K562 (cell line): ENCODE results near the gene BRAP. TPM values are rescaled to one million over a fixed set of nuclear protein-coding genes. Genes with fewer than 3 reads are reported as not detected.
A peak's percentile ranks its signal among the peaks of the same experiment; 100 is the strongest.

Experiments
- EHMT2 ChIP-seq: fragments of 450-650 bp; IDR thresholded peaks from 2 replicates; pipeline ENCODE4 v1.6.1; 2018; ENCODE audit warnings: antibody characterized with exemption
- EP400 ChIP-seq: fragments of 450-650 bp; IDR thresholded peaks from 2 replicates; pipeline ENCODE4 v1.6.1; 2017; ENCODE audit warnings: antibody characterized with exemption, mild to moderate bottlenecking, moderate library complexity
- GATA2 ChIP-seq: sonication (generic); formaldehyde crosslinking; IDR thresholded peaks from 2 replicates; pipeline ENCODE4 v1.4.0; 2020; ENCODE audit warnings: mild to moderate bottlenecking, missing genetic modification reagents
- IFI16 ChIP-seq: fragments of 250-450 bp; sonication (Bioruptor Pico); IDR thresholded peaks from 2 replicates; pipeline ENCODE4 v2.1.2; 2022; ENCODE audit warnings: mild to moderate bottlenecking, inconsistent platforms
- KLF10 ChIP-seq: fragments of 250-450 bp; sonication (Bioruptor Pico); IDR thresholded peaks from 2 replicates; pipeline ENCODE4 v1.6.1; 2021; ENCODE audit warnings: matching md5 sums
- MTA3 ChIP-seq: fragments of 450-650 bp; formaldehyde crosslinking; IDR thresholded peaks from 2 replicates; pipeline ENCODE4 v1.6.1; 2017; ENCODE audit warnings: mild to moderate bottlenecking, borderline replicate concordance
- NCOR1 ChIP-seq: fragments of 450-650 bp; IDR thresholded peaks from 2 replicates; pipeline ENCODE4 v1.6.1; 2016; ENCODE audit warnings: mild to moderate bottlenecking, moderate library complexity
- PHB ChIP-seq: fragments of 250-450 bp; sonication (Bioruptor Pico); IDR thresholded peaks from 2 replicates; pipeline ENCODE4 v1.5.0; 2021
- SMAD2 ChIP-seq: fragments of 150-350 bp; IDR thresholded peaks from 2 replicates; pipeline ENCODE4 v1.6.1; 2014; ENCODE audit warnings: low read depth, mild to moderate bottlenecking, low read length
- TAF15 ChIP-seq: fragments of 200-400 bp; formaldehyde crosslinking; IDR thresholded peaks from 2 replicates; pipeline ENCODE4 v1.6.1; 2017; ENCODE audit warnings: mild to moderate bottlenecking, low read depth, low read length, moderate library complexity
- TFAM ChIP-seq: fragments of 250-450 bp; sonication (Bioruptor Pico); conservative IDR thresholded peaks from 2 replicates; pipeline ENCODE4 v1.5.0; 2021; ENCODE audit warnings: mild to moderate bottlenecking, moderate library complexity
- TRIM28 ChIP-seq: fragments of 450-650 bp; IDR thresholded peaks from 2 replicates; pipeline ENCODE4 v1.6.1; 2017
- ZEB2 ChIP-seq: fragments of 450-650 bp; IDR thresholded peaks from 2 replicates; pipeline ENCODE4 v1.6.1; 2016
- ZNF77 ChIP-seq: fragments of 250-450 bp; sonication (Bioruptor Pico); IDR thresholded peaks from 2 replicates; pipeline ENCODE4 v1.5.0; 2020
- ZSCAN29 ChIP-seq: fragments of 450-650 bp; IDR thresholded peaks from 2 replicates; pipeline ENCODE4 v1.6.1; 2017
- polyA plus RNA-seq, 8 experiments: library from polyadenylated mRNA; depleted of rRNA in 4 of 8; stranded (reverse) in 5 of 8; unstranded in 3 of 8; fragments of >200 nt; fragmentation: Nextera tagmentation in 2 of 8; fragmentation: Illumina TruSeq in 1 of 8; extraction: Ambion mirVana in 2 of 8; extraction: Trizol in 1 of 8; gene quantifications; 2 replicates each; pipeline versions ENCODE4 v1.2.1 to v1.2.3, GENCODE V29; 2011 to 2014; ENCODE audit warnings: inconsistent platforms in 1 of 8, missing spikeins in 1 of 8
- total RNA-seq, 7 experiments: library from RNA; depleted of rRNA in 6 of 7; stranded (reverse); fragments of >200 nt in 6 of 7; fragmentation: Illumina TruSeq in 2 of 7; extraction: Trizol in 2 of 7; gene quantifications; 2 replicates each; pipeline versions ENCODE4 v1.2.1 to v1.2.3, GENCODE V29; 2011 to 2021; ENCODE audit warnings: low replicate concordance in 1 of 7
- TF ChIP-seq, protein P1 (sequence below), 2 experiments: fragments of 200-800 bp in 1 of 2; sonication (Bioruptor generic) in 1 of 2; sonication (generic) in 1 of 2; formaldehyde crosslinking in 1 of 2; IDR thresholded peaks in 1 of 2; conservative IDR thresholded peaks in 1 of 2; 2 replicates each; pipeline versions ENCODE4 v1.5.0 to v1.6.1; 2016 to 2020; ENCODE audit warnings: missing compliant biosample characterization in 1 of 2, missing genetic modification characterization in 1 of 2, missing genetic modification reagents in 1 of 2
- TF ChIP-seq, protein P2 (sequence below): fragments of 250-450 bp; sonication (Bioruptor Pico); IDR thresholded peaks from 2 replicates; pipeline ENCODE4 v1.8.0; 2022; ENCODE audit warnings: moderate library complexity, mild to moderate bottlenecking, inconsistent platforms
- TF ChIP-seq, protein P3 (sequence below): fragments of 450-650 bp; IDR thresholded peaks from 2 replicates; pipeline ENCODE4 v1.6.1; 2016; ENCODE audit warnings: mild to moderate bottlenecking, moderate library complexity

The BRAP gene
- total and polyA plus RNA-seq, 9 of the 15 experiments (the other 6 are each of a cell fraction or from before 2014, with no cell fraction given) = 2.2 to 32.6 (median 27.5) TPM

DNA sequence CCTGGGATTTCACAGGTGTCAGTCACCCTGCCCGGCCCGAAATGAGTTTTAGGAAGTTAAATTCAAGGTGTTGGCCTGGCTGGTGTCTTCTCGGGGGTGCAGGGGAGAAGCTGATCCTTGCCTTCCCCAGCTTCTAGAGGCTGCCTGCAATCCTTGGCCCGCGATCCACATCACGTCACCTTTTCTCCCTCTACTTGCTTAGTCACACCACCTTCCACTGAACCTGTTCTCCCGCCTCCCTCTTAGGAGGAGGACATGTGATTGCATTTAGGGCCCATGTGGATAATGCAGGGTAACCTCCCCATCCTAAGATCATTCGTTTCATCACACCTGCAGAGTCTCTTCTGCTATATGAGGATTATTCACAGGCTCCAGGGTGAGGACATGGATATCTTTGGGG, 61.2 kb downstream of the BRAP start (continued):
- TF ChIP-seq, protein P1, sequence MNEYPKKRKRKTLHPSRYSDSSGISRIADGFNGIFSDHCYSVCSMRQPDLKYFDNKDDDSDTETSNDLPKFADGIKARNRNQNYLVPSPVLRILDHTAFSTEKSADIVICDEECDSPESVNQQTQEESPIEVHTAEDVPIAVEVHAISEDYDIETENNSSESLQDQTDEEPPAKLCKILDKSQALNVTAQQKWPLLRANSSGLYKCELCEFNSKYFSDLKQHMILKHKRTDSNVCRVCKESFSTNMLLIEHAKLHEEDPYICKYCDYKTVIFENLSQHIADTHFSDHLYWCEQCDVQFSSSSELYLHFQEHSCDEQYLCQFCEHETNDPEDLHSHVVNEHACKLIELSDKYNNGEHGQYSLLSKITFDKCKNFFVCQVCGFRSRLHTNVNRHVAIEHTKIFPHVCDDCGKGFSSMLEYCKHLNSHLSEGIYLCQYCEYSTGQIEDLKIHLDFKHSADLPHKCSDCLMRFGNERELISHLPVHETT (CRISPR knock-in tag; conservative IDR thresholded peaks at IDR 0.05 in 1 of 2, IDR thresholded peaks at IDR 0.05 in 1 of 2) = no peak
- TF ChIP-seq EP400 (peak; percentile 41; the same call in 1 of the 2 replicates), EHMT2 (no peak), TAF15 (no peak), TRIM28 (no peak), PHB (CRISPR knock-in tag) (no peak), ZEB2 (peak; percentile 78), ZSCAN29 (no peak), ZNF77 (CRISPR knock-in tag) (no peak), GATA2 (CRISPR knock-in tag) (no peak), IFI16 (CRISPR knock-in tag) (no peak), MTA3 (no peak), SMAD2 (no peak), NCOR1 (no peak), KLF10 (no peak), TFAM (CRISPR knock-in tag) (no peak)
- TF ChIP-seq, protein P2, sequence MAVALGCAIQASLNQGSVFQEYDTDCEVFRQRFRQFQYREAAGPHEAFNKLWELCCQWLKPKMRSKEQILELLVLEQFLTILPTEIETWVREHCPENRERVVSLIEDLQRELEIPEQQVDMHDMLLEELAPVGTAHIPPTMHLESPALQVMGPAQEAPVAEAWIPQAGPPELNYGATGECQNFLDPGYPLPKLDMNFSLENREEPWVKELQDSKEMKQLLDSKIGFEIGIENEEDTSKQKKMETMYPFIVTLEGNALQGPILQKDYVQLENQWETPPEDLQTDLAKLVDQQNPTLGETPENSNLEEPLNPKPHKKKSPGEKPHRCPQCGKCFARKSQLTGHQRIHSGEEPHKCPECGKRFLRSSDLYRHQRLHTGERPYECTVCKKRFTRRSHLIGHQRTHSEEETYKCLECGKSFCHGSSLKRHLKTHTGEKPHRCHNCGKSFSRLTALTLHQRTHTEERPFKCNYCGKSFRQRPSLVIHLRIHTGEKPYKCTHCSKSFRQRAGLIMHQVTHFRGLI (CRISPR knock-in tag) = no peak
- TF ChIP-seq, protein P3, sequence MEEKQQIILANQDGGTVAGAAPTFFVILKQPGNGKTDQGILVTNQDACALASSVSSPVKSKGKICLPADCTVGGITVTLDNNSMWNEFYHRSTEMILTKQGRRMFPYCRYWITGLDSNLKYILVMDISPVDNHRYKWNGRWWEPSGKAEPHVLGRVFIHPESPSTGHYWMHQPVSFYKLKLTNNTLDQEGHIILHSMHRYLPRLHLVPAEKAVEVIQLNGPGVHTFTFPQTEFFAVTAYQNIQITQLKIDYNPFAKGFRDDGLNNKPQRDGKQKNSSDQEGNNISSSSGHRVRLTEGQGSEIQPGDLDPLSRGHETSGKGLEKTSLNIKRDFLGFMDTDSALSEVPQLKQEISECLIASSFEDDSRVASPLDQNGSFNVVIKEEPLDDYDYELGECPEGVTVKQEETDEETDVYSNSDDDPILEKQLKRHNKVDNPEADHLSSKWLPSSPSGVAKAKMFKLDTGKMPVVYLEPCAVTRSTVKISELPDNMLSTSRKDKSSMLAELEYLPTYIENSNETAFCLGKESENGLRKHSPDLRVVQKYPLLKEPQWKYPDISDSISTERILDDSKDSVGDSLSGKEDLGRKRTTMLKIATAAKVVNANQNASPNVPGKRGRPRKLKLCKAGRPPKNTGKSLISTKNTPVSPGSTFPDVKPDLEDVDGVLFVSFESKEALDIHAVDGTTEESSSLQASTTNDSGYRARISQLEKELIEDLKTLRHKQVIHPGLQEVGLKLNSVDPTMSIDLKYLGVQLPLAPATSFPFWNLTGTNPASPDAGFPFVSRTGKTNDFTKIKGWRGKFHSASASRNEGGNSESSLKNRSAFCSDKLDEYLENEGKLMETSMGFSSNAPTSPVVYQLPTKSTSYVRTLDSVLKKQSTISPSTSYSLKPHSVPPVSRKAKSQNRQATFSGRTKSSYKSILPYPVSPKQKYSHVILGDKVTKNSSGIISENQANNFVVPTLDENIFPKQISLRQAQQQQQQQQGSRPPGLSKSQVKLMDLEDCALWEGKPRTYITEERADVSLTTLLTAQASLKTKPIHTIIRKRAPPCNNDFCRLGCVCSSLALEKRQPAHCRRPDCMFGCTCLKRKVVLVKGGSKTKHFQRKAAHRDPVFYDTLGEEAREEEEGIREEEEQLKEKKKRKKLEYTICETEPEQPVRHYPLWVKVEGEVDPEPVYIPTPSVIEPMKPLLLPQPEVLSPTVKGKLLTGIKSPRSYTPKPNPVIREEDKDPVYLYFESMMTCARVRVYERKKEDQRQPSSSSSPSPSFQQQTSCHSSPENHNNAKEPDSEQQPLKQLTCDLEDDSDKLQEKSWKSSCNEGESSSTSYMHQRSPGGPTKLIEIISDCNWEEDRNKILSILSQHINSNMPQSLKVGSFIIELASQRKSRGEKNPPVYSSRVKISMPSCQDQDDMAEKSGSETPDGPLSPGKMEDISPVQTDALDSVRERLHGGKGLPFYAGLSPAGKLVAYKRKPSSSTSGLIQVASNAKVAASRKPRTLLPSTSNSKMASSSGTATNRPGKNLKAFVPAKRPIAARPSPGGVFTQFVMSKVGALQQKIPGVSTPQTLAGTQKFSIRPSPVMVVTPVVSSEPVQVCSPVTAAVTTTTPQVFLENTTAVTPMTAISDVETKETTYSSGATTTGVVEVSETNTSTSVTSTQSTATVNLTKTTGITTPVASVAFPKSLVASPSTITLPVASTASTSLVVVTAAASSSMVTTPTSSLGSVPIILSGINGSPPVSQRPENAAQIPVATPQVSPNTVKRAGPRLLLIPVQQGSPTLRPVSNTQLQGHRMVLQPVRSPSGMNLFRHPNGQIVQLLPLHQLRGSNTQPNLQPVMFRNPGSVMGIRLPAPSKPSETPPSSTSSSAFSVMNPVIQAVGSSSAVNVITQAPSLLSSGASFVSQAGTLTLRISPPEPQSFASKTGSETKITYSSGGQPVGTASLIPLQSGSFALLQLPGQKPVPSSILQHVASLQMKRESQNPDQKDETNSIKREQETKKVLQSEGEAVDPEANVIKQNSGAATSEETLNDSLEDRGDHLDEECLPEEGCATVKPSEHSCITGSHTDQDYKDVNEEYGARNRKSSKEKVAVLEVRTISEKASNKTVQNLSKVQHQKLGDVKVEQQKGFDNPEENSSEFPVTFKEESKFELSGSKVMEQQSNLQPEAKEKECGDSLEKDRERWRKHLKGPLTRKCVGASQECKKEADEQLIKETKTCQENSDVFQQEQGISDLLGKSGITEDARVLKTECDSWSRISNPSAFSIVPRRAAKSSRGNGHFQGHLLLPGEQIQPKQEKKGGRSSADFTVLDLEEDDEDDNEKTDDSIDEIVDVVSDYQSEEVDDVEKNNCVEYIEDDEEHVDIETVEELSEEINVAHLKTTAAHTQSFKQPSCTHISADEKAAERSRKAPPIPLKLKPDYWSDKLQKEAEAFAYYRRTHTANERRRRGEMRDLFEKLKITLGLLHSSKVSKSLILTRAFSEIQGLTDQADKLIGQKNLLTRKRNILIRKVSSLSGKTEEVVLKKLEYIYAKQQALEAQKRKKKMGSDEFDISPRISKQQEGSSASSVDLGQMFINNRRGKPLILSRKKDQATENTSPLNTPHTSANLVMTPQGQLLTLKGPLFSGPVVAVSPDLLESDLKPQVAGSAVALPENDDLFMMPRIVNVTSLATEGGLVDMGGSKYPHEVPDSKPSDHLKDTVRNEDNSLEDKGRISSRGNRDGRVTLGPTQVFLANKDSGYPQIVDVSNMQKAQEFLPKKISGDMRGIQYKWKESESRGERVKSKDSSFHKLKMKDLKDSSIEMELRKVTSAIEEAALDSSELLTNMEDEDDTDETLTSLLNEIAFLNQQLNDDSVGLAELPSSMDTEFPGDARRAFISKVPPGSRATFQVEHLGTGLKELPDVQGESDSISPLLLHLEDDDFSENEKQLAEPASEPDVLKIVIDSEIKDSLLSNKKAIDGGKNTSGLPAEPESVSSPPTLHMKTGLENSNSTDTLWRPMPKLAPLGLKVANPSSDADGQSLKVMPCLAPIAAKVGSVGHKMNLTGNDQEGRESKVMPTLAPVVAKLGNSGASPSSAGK = peak; percentile 83
